ENCODE data around the gene WWC1.

DNA sequence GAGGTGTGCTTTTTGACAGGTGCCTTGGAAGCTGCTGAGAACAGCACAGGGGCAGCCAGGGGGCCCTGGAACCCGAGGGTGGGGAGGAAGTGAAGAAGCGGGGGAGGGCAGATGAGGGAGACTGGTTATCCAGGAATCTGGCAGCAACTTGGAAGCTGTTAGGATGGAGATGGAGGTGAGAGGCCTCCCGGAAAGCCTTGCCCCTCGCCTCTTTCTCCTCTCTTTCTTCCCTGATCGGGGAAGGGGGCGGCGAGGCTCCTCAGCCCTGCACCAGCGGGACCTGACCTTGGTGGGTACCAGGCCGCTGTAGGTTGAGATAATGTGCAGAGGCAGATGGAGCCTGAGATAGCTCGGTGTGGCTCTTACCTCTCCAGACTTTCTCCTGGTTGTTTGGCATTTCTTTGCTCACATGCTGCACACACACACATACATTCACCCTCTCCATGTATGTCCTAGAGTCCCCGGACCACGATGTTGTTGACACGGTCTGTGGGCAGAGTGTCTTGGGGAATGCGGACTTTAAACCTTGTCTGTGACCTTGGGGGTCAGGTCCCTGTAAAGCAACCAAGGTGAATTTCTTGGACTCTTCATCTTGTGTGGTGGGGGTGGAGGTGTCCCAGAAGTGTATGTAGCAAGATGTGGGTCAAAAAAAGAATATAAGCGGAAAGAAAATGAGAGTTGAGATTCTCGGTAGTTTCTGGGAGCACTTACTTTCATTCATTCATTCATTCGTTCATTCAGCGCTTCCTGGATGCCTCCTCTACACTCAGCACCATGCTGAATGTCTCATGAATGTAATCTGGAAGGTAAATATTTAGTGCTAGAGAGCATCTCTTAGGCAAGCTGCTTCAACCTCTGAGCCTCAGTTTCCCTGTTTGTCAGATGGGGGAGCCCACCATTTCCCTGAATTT, 1.6 kb downstream of the WWC1 start:
- TF ChIP-seq CTCF (IDR thresholded peaks at IDR 0.05; ENCODE audit: poor library complexity) (no peak), EZH2 (IDR thresholded peaks at IDR 0.05; ENCODE audit: borderline replicate concordance) (no peak)
